NAMALWA (cell line): Measurements from ENCODE around the gene SIX2.

Experiments
- DNase-seq: peaks from one replicate; pipeline ENCODE4 v3.0.0-alpha.2; 2015; ENCODE audit warnings: low spot score

Gene SIX2

GRCh38 chr2:45001869-45002385 lies 7.3 kb downstream of the SIX2 start:
- DNase-seq = no peak

- DNase-seq = no peak
Measured at GRCh38 chr2:45000921-45001868, 8.1 kb downstream of the SIX2 start.

- DNase-seq = no peak
Measured at GRCh38 chr2:45000341-45000901, 8.8 kb downstream of the SIX2 start.

- DNase-seq = no peak
Measured at GRCh38 chr2:44999540-44999939, 9.7 kb downstream of the SIX2 start.

- peak; percentile 34 for DNase-seq
Measured at GRCh38 chr2:44997963-44998362, 11.3 kb downstream of the SIX2 start.

GRCh38 chr2:44996356-44996755 lies 12.9 kb downstream of the SIX2 start:
- DNase-seq = no peak

GRCh38 chr2:44994377-44994776 lies 14.9 kb downstream of the SIX2 start:
- no peak for DNase-seq

- DNase-seq = no peak
Measured at GRCh38 chr2:44989176-44989575, 20.1 kb downstream of the SIX2 start.

GRCh38 chr2:44983836-44984604 lies 25.2 kb downstream of the SIX2 start:
- DNase-seq = no peak

- peak; percentile 86 for DNase-seq
Measured at GRCh38 chr2:44981714-44982108, 27.5 kb downstream of the SIX2 start.

- DNase-seq = no peak
Measured at GRCh38 chr2:44980751-44981713, 28.2 kb downstream of the SIX2 start.

- no peak for DNase-seq
Measured at GRCh38 chr2:44979581-44979980, 29.7 kb downstream of the SIX2 start.

GRCh38 chr2:44975571-44976450 lies 33.4 kb downstream of the SIX2 start:
- DNase-seq = no peak

- peak; percentile 53 for DNase-seq
Measured at GRCh38 chr2:44974064-44974715, 35.1 kb downstream of the SIX2 start.

- DNase-seq = no peak
Measured at GRCh38 chr2:44972771-44973535, 36.3 kb downstream of the SIX2 start.

- DNase-seq = no peak
Measured at GRCh38 chr2:44970846-44971450, 38.3 kb downstream of the SIX2 start.

GRCh38 chr2:44969936-44970335 lies 39.3 kb downstream of the SIX2 start:
- DNase-seq = no peak

- no peak for DNase-seq
Measured at GRCh38 chr2:44967727-44968432, 41.4 kb downstream of the SIX2 start.
